HEK293 (cell line): ENCODE measurements around the gene FSTL5.

Experiments used
- CTCF ChIA-PET: fragments of 350-600 bp; formaldehyde crosslinking; extraction: SDS; loops from one replicate; lab custom pipeline; 2021; ENCODE audit warnings: antibody characterized with exemption; lab: Yijun Ruan, JAX
- POLR2A ChIA-PET: fragments of 300-600 bp; formaldehyde crosslinking; extraction: SDS; loops from one replicate; lab custom pipeline; 2020; ENCODE audit warnings: antibody characterized with exemption, inconsistent platforms; lab: Yijun Ruan, JAX
- H3K27ac ChIP-seq: fragments of 200-500 bp; sonication (Bioruptor generic); 2 replicates; pipeline ENCODE4 v1.5.1; 2014; ENCODE audit warnings: low read depth, low read length, control low read depth, inconsistent platforms; ENCODE audit errors: extremely low read depth
- H3K36me3 ChIP-seq, 2 experiments: fragments of 200-500 bp in 1 of 2; sonication (Bioruptor generic) in 1 of 2; 1 replicate in 1 of 2; 2 replicates in 1 of 2; pipeline ENCODE4 v1.5.1; 2014 to 2017; ENCODE audit warnings: inconsistent platforms in 2 of 2, low read length in 2 of 2; ENCODE audit not compliant: control insufficient read depth in 2 of 2, insufficient read depth in 1 of 2
- H3K4me1 ChIP-seq: fragments of 200-500 bp; sonication (Bioruptor generic); 2 replicates; pipeline ENCODE4 v1.5.1; 2014; ENCODE audit warnings: mild to moderate bottlenecking, low read length, inconsistent platforms; ENCODE audit not compliant: control insufficient read depth, insufficient read depth
- H3K4me3 ChIP-seq: 2 replicates; pipeline ENCODE4 v1.5.1; 2011; ENCODE audit warnings: low read depth, mild to moderate bottlenecking, control low read depth, low read length, moderate library complexity
- H3K9me3 ChIP-seq: fragments of 200-500 bp; sonication (Bioruptor generic); 2 replicates; pipeline ENCODE4 v1.5.1; 2014; ENCODE audit warnings: low read depth, low read length, inconsistent platforms; ENCODE audit not compliant: control insufficient read depth, insufficient read depth
- IKZF3 ChIP-seq: fragments of 450-650 bp; IDR thresholded peaks from 2 replicates; pipeline ENCODE4 v1.5.0; 2018; ENCODE audit warnings: missing biosample characterization, mild to moderate bottlenecking, missing genetic modification characterization, moderate library complexity
- SALL2 ChIP-seq: fragments of 450-650 bp; formaldehyde crosslinking; IDR thresholded peaks from 2 replicates; pipeline ENCODE4 v1.5.0; 2017; ENCODE audit warnings: missing biosample characterization, mild to moderate bottlenecking, missing genetic modification characterization, borderline replicate concordance
- ZBTB6 ChIP-seq: fragments of 450-650 bp; formaldehyde crosslinking; IDR thresholded peaks from 2 replicates; pipeline ENCODE4 v1.5.1; 2017; ENCODE audit warnings: missing biosample characterization, missing genetic modification characterization
- ZEB2 ChIP-seq: fragments of 450-650 bp; formaldehyde crosslinking; IDR thresholded peaks from 2 replicates; pipeline ENCODE4 v1.5.1; 2016; ENCODE audit warnings: missing biosample characterization, missing genetic modification characterization
- ZIC2 ChIP-seq: fragments of 450-650 bp; formaldehyde crosslinking; IDR thresholded peaks from 2 replicates; pipeline ENCODE4 v1.5.1; 2016; ENCODE audit warnings: missing biosample characterization, missing genetic modification characterization
- ZNF132 ChIP-seq: fragments of 450-650 bp; formaldehyde crosslinking; IDR thresholded peaks from 2 replicates; pipeline ENCODE4 v1.5.1; 2017; ENCODE audit warnings: missing biosample characterization, missing genetic modification characterization, borderline replicate concordance
- ZNF155 ChIP-seq: fragments of 450-650 bp; formaldehyde crosslinking; IDR thresholded peaks from 2 replicates; pipeline ENCODE4 v1.5.1; 2016; ENCODE audit warnings: missing biosample characterization, missing genetic modification characterization
- ZNF174 ChIP-seq: fragments of 450-650 bp; formaldehyde crosslinking; IDR thresholded peaks from 2 replicates; pipeline ENCODE4 v1.5.0; 2017; ENCODE audit warnings: missing biosample characterization, mild to moderate bottlenecking, missing genetic modification characterization
- ZNF214 ChIP-seq: fragments of 450-650 bp; formaldehyde crosslinking; IDR thresholded peaks from 2 replicates; pipeline ENCODE4 v1.5.1; 2017; ENCODE audit warnings: missing biosample characterization, mild to moderate bottlenecking, missing genetic modification characterization, borderline replicate concordance
- ZNF223 ChIP-seq: fragments of 450-650 bp; formaldehyde crosslinking; IDR thresholded peaks from 2 replicates; pipeline ENCODE4 v1.5.1; 2016; ENCODE audit warnings: missing biosample characterization, missing genetic modification characterization
- ZNF280C ChIP-seq: fragments of 450-650 bp; formaldehyde crosslinking; IDR thresholded peaks from 2 replicates; pipeline ENCODE4 v1.5.1; 2016; ENCODE audit warnings: missing biosample characterization, missing genetic modification characterization
- ZNF292 ChIP-seq: fragments of 450-650 bp; formaldehyde crosslinking; IDR thresholded peaks from 2 replicates; pipeline ENCODE4 v1.5.1; 2016; ENCODE audit warnings: low read depth, missing biosample characterization, missing genetic modification characterization, borderline replicate concordance
- ZNF362 ChIP-seq: fragments of 450-650 bp; formaldehyde crosslinking; IDR thresholded peaks from 2 replicates; pipeline ENCODE4 v1.5.1; 2016; ENCODE audit warnings: missing biosample characterization, missing genetic modification characterization
- ZNF394 ChIP-seq: fragments of 450-650 bp; formaldehyde crosslinking; IDR thresholded peaks from 2 replicates; pipeline ENCODE4 v1.5.1; 2016; ENCODE audit warnings: missing biosample characterization, missing genetic modification characterization, mild to moderate bottlenecking, moderate library complexity, borderline replicate concordance
- ZNF398 ChIP-seq: fragments of 450-650 bp; formaldehyde crosslinking; IDR thresholded peaks from 2 replicates; pipeline ENCODE4 v1.5.1; 2017; ENCODE audit warnings: missing biosample characterization, missing genetic modification characterization
- ZNF513 ChIP-seq: fragments of 450-650 bp; IDR thresholded peaks from 2 replicates; pipeline ENCODE4 v1.5.1; 2018; ENCODE audit warnings: missing biosample characterization, missing genetic modification characterization
- ZNF658 ChIP-seq: fragments of 450-650 bp; formaldehyde crosslinking; IDR thresholded peaks from 2 replicates; pipeline ENCODE4; 2016; ENCODE audit warnings: missing biosample characterization, missing genetic modification characterization
- ZNF76 ChIP-seq: fragments of 450-650 bp; formaldehyde crosslinking; IDR thresholded peaks from 2 replicates; pipeline ENCODE4; 2016; ENCODE audit warnings: low read depth, missing biosample characterization, missing genetic modification characterization, borderline replicate concordance
- ZNF777 ChIP-seq: fragments of 450-650 bp; formaldehyde crosslinking; IDR thresholded peaks from 2 replicates; pipeline ENCODE4 v1.5.1; 2017; ENCODE audit warnings: missing biosample characterization, missing genetic modification characterization, borderline replicate concordance
- ZNF791 ChIP-seq: fragments of 450-650 bp; formaldehyde crosslinking; IDR thresholded peaks from 2 replicates; pipeline ENCODE4 v1.5.1; 2016; ENCODE audit warnings: missing biosample characterization, missing genetic modification characterization
- ZNF837 ChIP-seq: fragments of 450-650 bp; formaldehyde crosslinking; IDR thresholded peaks from 2 replicates; pipeline ENCODE4 v1.5.1; 2016; ENCODE audit warnings: missing biosample characterization, missing genetic modification characterization

The FSTL5 gene

GRCh38 chr4:162056990-162057389, 106.8 kb downstream of the FSTL5 start:
- no peaks in the 10 kb centered on the region for H3K9me3 ChIP-seq
- no peak overlapping the region for H3K4me3 ChIP-seq
- no peaks in the 10 kb centered on the region for H3K36me3 ChIP-seq
- TF ChIP-seq ZNF214 (tag by site-specific recombination) (no peak), ZNF394 (no peak), ZNF837 (tag by site-specific recombination) (no peak), ZNF292 (no peak), ZNF398 (no peak), ZNF658 (no peak), ZNF174 (tag by site-specific recombination) (no peak), ZNF280C (no peak), IKZF3 (no peak), ZNF513 (tag by site-specific recombination) (no peak), ZBTB6 (tag by site-specific recombination) (no peak), ZNF155 (tag by site-specific recombination) (no peak), ZNF791 (tag by site-specific recombination) (no peak), ZNF777 (no peak), ZNF223 (tag by site-specific recombination) (no peak), SALL2 (tag by site-specific recombination) (no peak), ZNF76 (no peak), ZNF362 (tag by site-specific recombination) (no peak)
- H3K27ac ChIP-seq, result no peak overlapping the region
- ChIA-PET POLR2A (no interaction called here), CTCF (no interaction called here)
- H3K4me1 ChIP-seq, result no peaks in the 10 kb centered on the region

GRCh38 chr4:162046135-162046534, 117.7 kb downstream of the FSTL5 start:
- Histone ChIP-seq H3K27ac (no peak overlapping the region), H3K36me3 (no peaks in the 10 kb centered on the region), H3K9me3 (no peaks in the 10 kb centered on the region), H3K4me1 (no peaks in the 10 kb centered on the region), H3K4me3 (no peak overlapping the region)
- ChIA-PET POLR2A (no interaction called here), CTCF (no interaction called here)
- TF ChIP-seq ZIC2 (tag by site-specific recombination) (no peak), ZNF132 (tag by site-specific recombination) (no peak), ZEB2 (no peak)
